Ascending aorta (tissue), 2 donors: ENCODE data around the gene NEK11. TPM values are rescaled to one million over a fixed set of nuclear protein-coding genes. Genes with fewer than 3 reads are reported as not detected.

ENCODE experiments used
- DNase-seq, 2 donors: peaks; one replicate each; pipeline ENCODE4 v3.0.0-alpha.2; 2019; ENCODE audit warnings: low spot score in 2 of 2
- H3K27ac ChIP-seq, 2 donors: fragments of 200-600 bp; sonication (generic); one replicate each; pipeline ENCODE4 v1.5.1; 2016 to 2017; ENCODE audit warnings: mild to moderate bottlenecking in 1 of 2
- H3K27me3 ChIP-seq: fragments of 200-600 bp; sonication (generic); one replicate; pipeline ENCODE4 v1.5.1; 2017
- H3K36me3 ChIP-seq, 2 donors: fragments of 200-600 bp; sonication (generic); one replicate each; pipeline ENCODE4 v1.5.1; 2016
- H3K4me1 ChIP-seq, 2 donors: fragments of 200-600 bp; sonication (generic); one replicate each; pipeline ENCODE4 v1.5.1; 2016 to 2017; ENCODE audit warnings: mild to moderate bottlenecking in 1 of 2
- H3K4me3 ChIP-seq, 2 donors: fragments of 200-600 bp; sonication (generic); one replicate each; pipeline ENCODE4 v1.5.1; 2016 to 2017; ENCODE audit warnings: mild to moderate bottlenecking in 1 of 2
- H3K9me3 ChIP-seq, 2 donors: fragments of 200-600 bp; sonication (generic); one replicate each; pipeline ENCODE4 v1.5.1; 2016
- intact Hi-C: fragments of 100-400 bp; cut with DNase I; formaldehyde crosslinking; loops from one replicate; pipeline ENCODE4 v1.15.1; 2023
- total RNA-seq: library from RNA; depleted of rRNA; stranded (reverse); fragments of >200 nt; gene quantifications from one replicate; pipeline ENCODE4 v1.1.0, GENCODE V29; 2016
- TF ChIP-seq, protein P1 (sequence below), 3 experiments: fragments of 200-600 bp in 2 of 3; fragments of 450-650 bp in 1 of 3; sonication (generic) in 2 of 3; IDR thresholded peaks; one replicate each; pipeline ENCODE4 v1.5.1; 2016 to 2019; ENCODE audit warnings: antibody characterized with exemption in 3 of 3, mild to moderate bottlenecking in 1 of 3, moderate library complexity in 1 of 3

The NEK11 gene
- total RNA-seq, 1 donor from 2014 or later = 4.0 TPM

DNA sequence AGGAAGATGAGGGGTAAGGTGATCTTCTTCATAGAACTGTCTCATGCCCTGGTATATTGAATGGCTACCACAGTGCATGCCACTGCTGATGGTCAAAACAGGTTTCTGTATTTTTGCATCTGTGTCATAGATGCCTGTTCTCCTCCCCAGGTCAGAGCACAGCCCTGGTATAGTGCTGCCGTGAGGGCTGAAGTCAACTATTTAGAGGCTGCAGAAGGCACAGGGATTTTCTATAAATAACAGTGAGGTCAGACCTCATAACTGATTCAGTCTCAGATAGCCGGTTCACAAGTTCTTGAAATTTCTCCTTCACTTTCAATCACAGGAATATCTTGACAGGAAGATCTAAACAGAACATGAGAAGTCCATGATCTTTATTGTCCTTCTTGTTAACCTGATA is 255.7 kb downstream of the NEK11 start:
- DNase-seq = no peak
- Histone ChIP-seq H3K27ac (no peak overlapping the region), H3K9me3 (no peaks in the 10 kb centered on the region), H3K27me3 (no peaks in the 10 kb centered on the region), H3K36me3 (no peaks in the 10 kb centered on the region), H3K4me3 (no peak overlapping the region), H3K4me1 (no peaks in the 10 kb centered on the region)
- intact Hi-C loops = no loop called here
- TF ChIP-seq, protein P1, sequence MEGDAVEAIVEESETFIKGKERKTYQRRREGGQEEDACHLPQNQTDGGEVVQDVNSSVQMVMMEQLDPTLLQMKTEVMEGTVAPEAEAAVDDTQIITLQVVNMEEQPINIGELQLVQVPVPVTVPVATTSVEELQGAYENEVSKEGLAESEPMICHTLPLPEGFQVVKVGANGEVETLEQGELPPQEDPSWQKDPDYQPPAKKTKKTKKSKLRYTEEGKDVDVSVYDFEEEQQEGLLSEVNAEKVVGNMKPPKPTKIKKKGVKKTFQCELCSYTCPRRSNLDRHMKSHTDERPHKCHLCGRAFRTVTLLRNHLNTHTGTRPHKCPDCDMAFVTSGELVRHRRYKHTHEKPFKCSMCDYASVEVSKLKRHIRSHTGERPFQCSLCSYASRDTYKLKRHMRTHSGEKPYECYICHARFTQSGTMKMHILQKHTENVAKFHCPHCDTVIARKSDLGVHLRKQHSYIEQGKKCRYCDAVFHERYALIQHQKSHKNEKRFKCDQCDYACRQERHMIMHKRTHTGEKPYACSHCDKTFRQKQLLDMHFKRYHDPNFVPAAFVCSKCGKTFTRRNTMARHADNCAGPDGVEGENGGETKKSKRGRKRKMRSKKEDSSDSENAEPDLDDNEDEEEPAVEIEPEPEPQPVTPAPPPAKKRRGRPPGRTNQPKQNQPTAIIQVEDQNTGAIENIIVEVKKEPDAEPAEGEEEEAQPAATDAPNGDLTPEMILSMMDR (IDR thresholded peaks at IDR 0.05) = no peak

DNA sequence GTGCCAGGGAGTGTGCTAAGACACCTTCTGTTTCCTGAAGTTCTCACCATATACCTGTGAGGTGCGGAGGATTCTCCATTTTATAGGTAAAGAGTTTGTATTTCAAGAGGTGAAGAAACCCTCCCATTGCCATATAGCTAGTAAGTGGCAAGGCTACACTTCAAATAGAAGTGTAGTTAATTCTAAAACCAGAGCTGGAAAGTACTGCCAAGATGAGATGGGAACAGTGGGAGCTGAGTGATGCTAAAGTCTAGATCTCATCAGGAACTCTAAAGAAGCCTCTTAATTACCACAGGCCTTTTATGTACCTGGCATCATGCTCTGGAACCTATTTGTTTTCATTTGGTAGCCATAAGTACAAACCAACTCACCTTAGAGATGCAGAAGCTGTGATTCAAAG is 256.3 kb downstream of the NEK11 start:
- DNase-seq = no peak
- intact Hi-C loops = no loop called here
- TF ChIP-seq, protein P1 (IDR thresholded peaks at IDR 0.05) = no peak

DNA sequence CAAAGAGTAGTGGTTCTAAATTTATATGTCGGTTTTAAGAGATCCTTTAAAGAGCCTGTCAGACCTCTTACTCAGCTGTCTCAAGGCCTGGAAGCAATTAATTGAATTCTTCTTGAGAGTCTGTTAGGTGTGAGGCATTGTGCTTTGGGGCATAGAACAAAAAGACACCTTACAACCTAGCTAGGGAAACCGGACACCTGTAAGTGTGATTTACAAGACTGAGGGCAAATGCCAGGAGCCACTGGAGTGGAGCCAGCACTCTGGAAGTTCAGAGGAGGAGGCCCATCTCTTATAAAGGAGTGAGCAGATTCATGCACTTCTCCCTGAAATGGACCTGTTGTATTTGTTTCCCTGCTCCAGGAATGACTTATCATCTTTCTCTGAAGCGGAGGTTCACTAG is 257.2 kb downstream of the NEK11 start:
- Histone ChIP-seq H3K4me3 (no peak overlapping the region), H3K36me3 (no peaks in the 10 kb centered on the region), H3K4me1 (no peaks in the 10 kb centered on the region), H3K27ac (no peak overlapping the region), H3K27me3 (no peaks in the 10 kb centered on the region), H3K9me3 (no peaks in the 10 kb centered on the region)
- intact Hi-C loops = no loop called here
- DNase-seq = no peak
- TF ChIP-seq, protein P1 (IDR thresholded peaks at IDR 0.05) = no peak

More for the DNA sequence above, 256.3 kb downstream of the NEK11 start:
- Histone ChIP-seq H3K27me3 (no peaks in the 10 kb centered on the region), H3K36me3 (no peaks in the 10 kb centered on the region), H3K4me3 (no peak overlapping the region), H3K9me3 (no peaks in the 10 kb centered on the region), H3K4me1 (no peaks in the 10 kb centered on the region), H3K27ac (no peak overlapping the region)

DNA sequence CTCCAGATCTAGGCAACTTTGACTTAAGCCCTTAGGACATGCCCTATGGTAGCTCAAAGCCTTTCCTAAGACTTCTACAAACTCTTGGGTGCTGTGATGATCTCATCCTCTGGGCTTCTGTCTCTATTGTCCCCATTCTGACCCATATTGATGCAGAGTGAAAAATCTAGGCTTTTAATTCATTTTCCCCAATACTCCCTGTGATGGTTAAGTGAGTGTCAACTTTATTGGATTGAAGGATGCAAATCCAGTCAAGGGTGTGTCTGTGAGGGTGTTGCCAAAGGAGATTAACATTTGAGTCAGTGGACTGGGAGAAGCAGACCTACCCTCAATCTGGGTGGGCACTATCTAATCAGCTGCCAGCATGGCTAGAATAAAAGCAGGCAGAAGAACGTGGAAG is 257.6 kb downstream of the NEK11 start:
- TF ChIP-seq, protein P1 (IDR thresholded peaks at IDR 0.05) = no peak
- DNase-seq = no peak
- Histone ChIP-seq H3K9me3 (no peaks in the 10 kb centered on the region), H3K4me3 (no peak overlapping the region), H3K27ac (no peak overlapping the region), H3K27me3 (no peaks in the 10 kb centered on the region), H3K36me3 (no peaks in the 10 kb centered on the region), H3K4me1 (no peaks in the 10 kb centered on the region)
- intact Hi-C loops = no loop called here

DNA sequence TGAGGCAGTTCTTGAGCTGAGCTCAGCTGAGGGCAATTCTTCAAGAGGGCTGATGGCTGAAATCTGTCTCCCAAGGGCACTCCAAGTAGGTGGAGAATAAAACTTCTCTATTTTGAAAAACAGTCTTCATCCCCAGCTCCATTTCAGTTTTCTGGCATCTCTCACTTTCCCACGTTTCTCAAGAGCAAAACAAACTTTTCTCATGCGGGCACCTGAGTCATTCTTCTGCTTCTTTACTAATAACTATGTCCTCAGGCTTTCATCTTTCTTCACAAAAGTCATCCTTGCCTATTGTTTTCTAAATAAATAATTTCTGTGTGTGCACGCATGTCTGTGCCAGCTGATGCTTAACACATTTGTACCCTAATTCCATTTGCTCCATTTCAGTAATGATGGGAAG is 258.8 kb downstream of the NEK11 start:
- Histone ChIP-seq H3K9me3 (no peaks in the 10 kb centered on the region), H3K27ac (no peak overlapping the region), H3K27me3 (no peaks in the 10 kb centered on the region), H3K4me3 (no peak overlapping the region), H3K4me1 (no peaks in the 10 kb centered on the region), H3K36me3 (no peaks in the 10 kb centered on the region)
- no peak for DNase-seq
- intact Hi-C loops = no loop called here
- TF ChIP-seq, protein P1 (IDR thresholded peaks at IDR 0.05) = no peak

DNA sequence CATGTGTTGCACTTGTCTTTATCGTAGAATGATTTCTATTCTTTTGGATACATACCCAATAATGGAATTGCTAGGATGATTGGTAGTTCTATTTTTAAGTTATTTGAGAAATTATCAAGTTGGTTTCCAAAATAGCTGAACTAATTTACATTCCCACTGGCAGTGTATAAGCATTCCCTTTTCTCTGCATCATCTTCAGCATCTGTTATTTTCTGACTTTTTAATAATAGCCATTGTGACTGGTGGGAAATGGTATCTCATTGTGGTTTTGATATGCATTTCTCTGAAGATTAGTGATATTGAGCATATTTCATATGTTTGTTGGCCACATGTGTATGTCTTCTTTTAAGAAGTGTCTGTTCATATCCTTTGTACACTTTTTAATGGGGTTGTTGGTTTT is 273.2 kb downstream of the NEK11 start:
- Histone ChIP-seq H3K9me3 (peaks cover 0 to 16% of the 10 kb centered on the region in 2 donors), H3K27ac (no peak overlapping the region), H3K36me3 (no peaks in the 10 kb centered on the region), H3K4me1 (no peaks in the 10 kb centered on the region), H3K27me3 (no peaks in the 10 kb centered on the region), H3K4me3 (no peak overlapping the region)
- intact Hi-C loops = no loop called here
- TF ChIP-seq, protein P1 (IDR thresholded peaks at IDR 0.05) = no peak
- DNase-seq = no peak
